Body of pancreas (tissue), 4 donors: ENCODE data around the gene CAMK2B. TPM values are rescaled to one million over a fixed set of nuclear protein-coding genes. Genes with fewer than 3 reads are reported as not detected.

Source experiments
- ATAC-seq: fragments of 150-250 bp; one replicate; pipeline ENCODE4 v1.9.1; 2016
- DNase-seq, 4 donors: peaks; one replicate each; pipeline ENCODE4 v3.0.0-alpha.2; 2019
- H3K27ac ChIP-seq, 4 donors: fragments of 200-600 bp; sonication (generic); 1 replicate in 3 of 4; 2 replicates in 1 of 4; pipeline versions ENCODE4 v1.5.1 to v1.6.1; 2016 to 2019; ENCODE audit warnings: mild to moderate bottlenecking in 1 of 4, mixed read lengths in 1 of 4, moderate library complexity in 1 of 4
- H3K27me3 ChIP-seq, 2 donors: fragments of 200-600 bp; sonication (generic); one replicate each; pipeline ENCODE4 v1.6.0; 2016; ENCODE audit warnings: mild to moderate bottlenecking in 1 of 2
- H3K36me3 ChIP-seq, 2 donors: fragments of 200-600 bp; sonication (generic); replicated peaks in 1 of 2; 2 replicates each; pipeline ENCODE4 v1.5.1; 2016; ENCODE audit warnings: low read depth in 2 of 2; ENCODE audit not compliant: insufficient read depth in 1 of 2
- H3K4me1 ChIP-seq: fragments of 200-600 bp; sonication (generic); one replicate; pipeline ENCODE4 v1.6.0; 2016
- H3K4me3 ChIP-seq, 2 donors: fragments of 200-600 bp; sonication (generic); 1 replicate in 1 of 2; 2 replicates in 1 of 2; pipeline ENCODE4 v1.5.1; 2016 to 2019
- H3K9me3 ChIP-seq, 3 donors: fragments of 200-600 bp; sonication (generic); 1 replicate in 2 of 3; 2 replicates in 1 of 3; pipeline ENCODE4 v1.5.1; 2016
- CTCF ChIP-seq, 7 experiments: fragments of 450-650 bp in 4 of 7; fragments of 200-600 bp in 3 of 7; sonication (generic) in 3 of 7; IDR thresholded peaks; one replicate each; pipeline ENCODE4 v1.5.1; 2016 to 2019; ENCODE audit warnings: antibody characterized with exemption in 7 of 7
- POLR2A ChIP-seq, 3 donors: fragments of 450-650 bp; IDR thresholded peaks; one replicate each; pipeline ENCODE4 v1.6.1; 2016; ENCODE audit warnings: antibody characterized with exemption in 3 of 3, mild to moderate bottlenecking in 2 of 3
- WGBS, 2 donors: methylation state at CpG; one replicate each; pipeline ENCODE4 v1.1.5; 2017; 5-methylcytosine and 5-hydroxymethylcytosine counted together
- intact Hi-C: fragments of 100-400 bp; cut with DNase I; formaldehyde crosslinking; loops from one replicate; pipeline ENCODE4 v1.15.1; 2023
- total RNA-seq, 2 donors: library from RNA; depleted of rRNA; stranded (reverse); fragments of >200 nt; gene quantifications; one replicate each; pipeline ENCODE4 v1.1.0, GENCODE V29; 2016

Gene CAMK2B
- total RNA-seq, 2 donors from 2014 or later: 0.52 to 7.6 TPM

GRCh38 chr7:44194562-44195145, 130.7 kb downstream of the CAMK2B start:
- Histone ChIP-seq H3K4me3 (no peak overlapping the region), H3K27ac (no peak overlapping the region), H3K9me3 (no peaks in the 10 kb centered on the region), H3K36me3 (no peaks in the 10 kb centered on the region), H3K27me3 (no peaks in the 10 kb centered on the region), H3K4me1 (no peaks in the 10 kb centered on the region)
- DNase-seq (no peak), ATAC-seq (no peak)
- intact Hi-C loops: no loop called here
- WGBS, 2 donors: 79 to 83% methylated on average over 3 of the region's 3 CpGs
- no peak for TF ChIP-seq POLR2A (IDR thresholded peaks at IDR 0.05)
- no peak for TF ChIP-seq CTCF (IDR thresholded peaks at IDR 0.05)

GRCh38 chr7:44194069-44194468, 131.3 kb downstream of the CAMK2B start:
- no peak for ATAC-seq
- intact Hi-C loops: no loop called here
- H3K4me3 ChIP-seq: no peak overlapping the region

GRCh38 chr7:44193011-44193802, 132.2 kb downstream of the CAMK2B start:
- ATAC-seq (no peak), DNase-seq (no peak)
- no peaks in the 10 kb centered on the region for H3K9me3 ChIP-seq
- no peaks in the 10 kb centered on the region for H3K27me3 ChIP-seq
- no peak for TF ChIP-seq POLR2A (IDR thresholded peaks at IDR 0.05)
- TF ChIP-seq CTCF (IDR thresholded peaks at IDR 0.05): no peak
- H3K27ac ChIP-seq: no peak overlapping the region
- no peak overlapping the region for H3K4me3 ChIP-seq
- 81 to 90% methylated on average over 6 to 7 of the region's 7 CpGs for WGBS, 2 donors
- no peaks in the 10 kb centered on the region for H3K36me3 ChIP-seq
- intact Hi-C loops: no loop called here
- H3K4me1 ChIP-seq: no peaks in the 10 kb centered on the region

More at GRCh38 chr7:44194069-44194468, 131.3 kb downstream of the CAMK2B start:
- no peak for DNase-seq
- TF ChIP-seq POLR2A (IDR thresholded peaks at IDR 0.05) (no peak), CTCF (IDR thresholded peaks at IDR 0.05) (no peak)
- no peaks in the 10 kb centered on the region for H3K27me3 ChIP-seq
- H3K36me3 ChIP-seq: no peaks in the 10 kb centered on the region
- H3K27ac ChIP-seq: no peak overlapping the region
- H3K4me1 ChIP-seq: no peaks in the 10 kb centered on the region
- WGBS, 2 donors: 58 to 100% methylated on average over 1 to 2 of the region's 2 CpGs
- no peaks in the 10 kb centered on the region for H3K9me3 ChIP-seq

- no peak for TF ChIP-seq POLR2A (IDR thresholded peaks at IDR 0.05)
- TF ChIP-seq CTCF (IDR thresholded peaks at IDR 0.05): no peak
- no peak overlapping the region for H3K4me3 ChIP-seq
- no peaks in the 10 kb centered on the region for H3K9me3 ChIP-seq
- intact Hi-C loops: no loop called here
- H3K4me1 ChIP-seq: no peaks in the 10 kb centered on the region
- H3K27ac ChIP-seq: no peak overlapping the region
- no peak for DNase-seq
- H3K36me3 ChIP-seq: no peaks in the 10 kb centered on the region
- 76 to 79% methylated on average over 5 of the region's 5 CpGs for WGBS, 2 donors
- ATAC-seq: no peak
- H3K27me3 ChIP-seq: no peaks in the 10 kb centered on the region
These were observed 134.2 kb downstream of the CAMK2B start for GRCh38 chr7:44191171-44191570.
